DMS 273 (cell line): ENCODE measurements around the gene SCN1B.
"Not testable (repeated sequence)": the region's sequence is repeated elsewhere in the genome, so short reads cannot be mapped to it uniquely, and the experiment has no call there.

Experiments
- DNase-seq: peaks from one replicate; lab custom pipeline; 2025; ENCODE audit not compliant: unreplicated experiment; lab: John Stamatoyannopoulos, UW

The SCN1B gene

GRCh38 chr19:35034588-35035382, 4.5 kb downstream of the SCN1B start:
- DNase-seq = peak; percentile 40

GRCh38 chr19:35037716-35038622, 7.7 kb downstream of the SCN1B start:
- DNase-seq = peak; percentile 95

- DNase-seq = peak; percentile 95
Measured at GRCh38 chr19:35038623-35039512, 8.6 kb downstream of the SCN1B start.

GRCh38 chr19:35039881-35040825, 9.9 kb downstream of the SCN1B start:
- no peak for DNase-seq

- peak; percentile 41 for DNase-seq
Measured at GRCh38 chr19:35040826-35041547, 10.7 kb downstream of the SCN1B start.

- no peak for DNase-seq
Measured at GRCh38 chr19:35041548-35042055, 11.3 kb downstream of the SCN1B start, which contains the start of gene HPN. TSS of gene HPN (plus strand) at chr19:35041721. CDS start at chr19:35042507, 786 bp downstream.

- no peak for DNase-seq
Measured at GRCh38 chr19:35042056-35042730, 11.9 kb downstream of the SCN1B start.

- no peak for DNase-seq
Measured at GRCh38 chr19:35042954-35043604, 12.8 kb downstream of the SCN1B start.

GRCh38 chr19:35043906-35044305, 13.6 kb downstream of the SCN1B start:
- no peak for DNase-seq

GRCh38 chr19:35044317-35045117, 14.2 kb downstream of the SCN1B start:
- DNase-seq = peak; percentile 80

GRCh38 chr19:35045667-35046300, 15.5 kb downstream of the SCN1B start:
- peak; percentile 88 for DNase-seq

GRCh38 chr19:35046461-35046860, 16.2 kb downstream of the SCN1B start:
- DNase-seq = no peak

- DNase-seq = peak; percentile 84
Measured at GRCh38 chr19:35048911-35049411, 18.7 kb downstream of the SCN1B start.

- no peak for DNase-seq
Measured at GRCh38 chr19:35049456-35049855, 19.2 kb downstream of the SCN1B start.

GRCh38 chr19:35050662-35051061, 20.4 kb downstream of the SCN1B start:
- DNase-seq = not testable (repeated sequence)

- not testable (repeated sequence) for DNase-seq
Measured at GRCh38 chr19:35051268-35051667, 21.0 kb downstream of the SCN1B start.
